Lower leg skin (tissue), 3 donors: Measurements from ENCODE around the gene PLA2G4E.

ENCODE experiments used
- CTCF ChIP-seq, 3 donors: fragments of 450-650 bp; IDR thresholded peaks; one replicate each; pipeline ENCODE4 v1.5.1; 2016; ENCODE audit warnings: antibody characterized with exemption in 3 of 3, mild to moderate bottlenecking in 3 of 3, moderate library complexity in 2 of 3
- POLR2A ChIP-seq, 2 donors: fragments of 450-650 bp; IDR thresholded peaks; one replicate each; pipeline ENCODE4 v1.6.1; 2016 to 2017; ENCODE audit warnings: antibody characterized with exemption in 2 of 2, mild to moderate bottlenecking in 1 of 2, moderate library complexity in 1 of 2

- TF ChIP-seq CTCF (IDR thresholded peaks at IDR 0.05) (no peak), POLR2A (IDR thresholded peaks at IDR 0.05) (no peak)
These were observed 10.4 kb downstream of the PLA2G4E start for GRCh38 chr15:42010434-42010833.
